Non-pigmented ciliary epithelial cell (primary cell): ENCODE measurements around the gene MGAT4A.

ENCODE experiments used
- DNase-seq: peaks from one replicate; pipeline ENCODE4 v3.0.0-alpha.2; 2010; ENCODE audit warnings: low read depth

The MGAT4A gene

DNA sequence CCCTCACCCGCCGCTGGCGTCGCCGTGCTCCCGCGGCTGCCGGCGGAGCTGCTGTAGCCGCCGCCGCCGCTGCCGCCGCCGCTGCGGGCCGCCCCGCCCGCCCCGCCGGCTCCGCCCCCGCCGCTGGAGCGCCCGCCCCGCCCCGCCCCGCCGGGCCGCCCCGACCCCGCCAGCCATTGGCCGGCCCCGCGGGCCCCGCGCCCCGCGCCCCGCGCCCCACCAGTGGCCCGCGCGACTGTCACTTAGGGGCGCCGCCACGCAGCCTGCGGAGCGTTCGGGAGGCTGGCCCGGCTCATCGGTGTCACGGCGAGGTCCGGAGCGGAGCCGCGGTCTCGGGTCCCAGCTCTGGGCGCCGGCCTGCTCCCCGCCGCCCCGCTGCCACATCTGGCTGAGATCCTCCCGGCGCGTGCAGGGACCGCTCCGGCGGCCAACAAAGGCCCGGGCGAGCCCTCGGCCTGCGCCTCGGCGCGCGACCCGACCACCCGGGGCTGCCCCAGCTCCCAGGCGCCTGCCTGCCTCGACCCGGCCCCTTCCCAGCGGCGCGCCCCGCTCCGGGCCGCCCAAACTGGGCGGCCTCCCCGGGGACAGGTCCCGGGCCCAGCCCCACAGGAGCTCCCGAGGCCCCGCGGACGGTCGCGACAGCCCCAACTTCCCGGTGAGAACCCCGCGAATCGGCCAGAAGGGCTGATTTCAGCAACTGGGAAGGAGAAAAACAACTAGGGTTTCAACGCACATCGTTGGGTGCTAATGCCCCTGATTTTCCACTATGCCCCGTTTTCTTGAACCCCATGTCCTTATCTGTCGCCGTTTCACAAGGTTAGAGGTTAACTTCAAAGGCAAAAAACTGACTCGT lies at the start of gene MGAT4A:
Gene MGAT4A (minus strand): TSS at position 92 of the 853 bp plus-strand sequence. CDS start 4,800 bp downstream, outside the sequence.
- DNase-seq = no peak

DNA sequence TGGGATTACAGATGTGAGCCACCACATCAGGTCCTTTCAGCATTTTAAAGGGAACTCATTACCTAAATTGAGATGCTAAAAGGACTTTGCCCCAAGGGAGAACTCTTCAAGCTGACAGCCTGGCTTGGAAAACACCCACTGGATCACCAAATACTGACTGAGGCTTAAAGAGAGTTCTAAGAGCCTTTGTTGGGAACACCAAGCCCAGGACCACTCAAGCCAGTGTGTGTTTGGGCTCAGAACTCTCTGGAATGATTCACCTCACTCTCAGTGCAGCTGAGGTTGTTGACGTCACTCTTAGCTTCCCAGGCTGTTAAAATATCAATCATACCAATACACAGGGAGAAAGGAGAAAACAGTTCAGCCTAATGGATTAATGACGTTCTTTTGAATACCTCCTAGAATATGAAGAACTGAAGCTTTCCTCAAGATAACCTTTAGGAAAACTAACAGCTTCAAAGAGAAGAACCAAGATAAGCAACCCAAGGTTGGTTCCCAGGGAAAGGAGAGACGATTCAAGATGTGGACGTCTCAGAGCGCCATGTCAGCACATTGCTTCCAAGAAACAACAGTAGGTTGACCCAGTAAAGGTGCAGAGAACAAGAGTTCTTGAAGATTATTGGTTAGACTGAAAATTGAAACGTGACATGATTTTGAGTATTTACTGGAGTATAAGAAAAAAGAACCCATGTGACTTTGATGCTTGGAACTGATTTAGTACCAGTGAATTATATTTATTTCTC lies 48.0 kb upstream of the MGAT4A start:
- DNase-seq = no peak

DNA sequence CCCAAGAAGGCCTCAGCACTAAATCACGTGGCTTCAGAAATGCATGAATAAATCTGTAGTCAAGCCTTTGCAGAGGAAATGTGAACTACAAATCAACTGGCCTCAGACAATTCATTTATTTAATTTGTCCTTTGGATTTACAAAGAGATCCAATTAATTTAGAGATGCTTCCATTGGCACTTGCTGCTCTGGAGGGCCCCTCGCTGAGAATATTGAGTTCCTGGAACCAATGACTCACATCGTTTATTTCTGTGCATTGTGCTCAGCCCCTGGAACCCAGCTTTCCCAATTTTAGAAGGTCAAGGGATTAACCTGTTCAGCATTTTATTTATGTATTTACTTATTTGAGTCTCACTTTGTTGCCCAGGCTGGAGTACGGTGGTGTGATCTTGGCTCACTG lies 47.2 kb upstream of the MGAT4A start:
- DNase-seq = no peak

DNA sequence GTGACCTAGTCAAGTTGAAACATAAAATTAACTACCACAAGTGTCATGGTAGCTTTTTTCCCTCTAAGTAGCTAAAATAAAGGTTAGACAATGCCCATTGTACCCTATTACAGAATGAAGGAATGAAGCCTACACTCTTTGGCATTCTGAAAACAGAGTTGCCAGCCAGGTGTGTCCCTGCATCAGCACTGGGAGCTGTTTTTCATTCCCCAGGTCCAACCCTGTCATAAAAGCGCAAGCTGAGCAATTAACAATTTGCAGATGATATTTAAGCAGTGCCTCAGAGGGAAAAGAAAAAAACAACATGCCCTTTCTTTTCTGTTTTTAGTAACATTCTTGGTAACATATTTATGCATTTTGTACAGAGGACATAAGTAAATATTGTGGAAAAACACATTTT lies 46.8 kb upstream of the MGAT4A start:
- no peak for DNase-seq

DNA sequence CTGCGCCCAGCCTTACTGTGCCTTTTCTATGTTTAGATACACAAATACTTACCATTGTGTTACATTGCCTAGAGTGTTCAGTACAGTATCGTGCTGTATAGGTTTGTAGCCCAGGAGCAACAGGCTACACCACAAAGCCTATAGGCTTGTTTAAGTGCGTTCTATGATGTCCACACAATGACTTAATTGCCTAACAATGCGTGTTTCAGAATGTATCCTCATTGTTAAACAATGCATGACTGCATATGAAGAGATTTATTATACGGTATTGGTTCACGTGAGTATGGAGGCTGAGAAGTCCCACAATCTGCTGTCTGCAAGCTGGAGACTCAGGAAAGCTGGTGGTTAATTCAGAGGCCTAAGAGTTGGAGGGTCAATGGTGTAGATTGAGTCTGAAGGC lies 46.1 kb upstream of the MGAT4A start:
- no peak for DNase-seq

DNA sequence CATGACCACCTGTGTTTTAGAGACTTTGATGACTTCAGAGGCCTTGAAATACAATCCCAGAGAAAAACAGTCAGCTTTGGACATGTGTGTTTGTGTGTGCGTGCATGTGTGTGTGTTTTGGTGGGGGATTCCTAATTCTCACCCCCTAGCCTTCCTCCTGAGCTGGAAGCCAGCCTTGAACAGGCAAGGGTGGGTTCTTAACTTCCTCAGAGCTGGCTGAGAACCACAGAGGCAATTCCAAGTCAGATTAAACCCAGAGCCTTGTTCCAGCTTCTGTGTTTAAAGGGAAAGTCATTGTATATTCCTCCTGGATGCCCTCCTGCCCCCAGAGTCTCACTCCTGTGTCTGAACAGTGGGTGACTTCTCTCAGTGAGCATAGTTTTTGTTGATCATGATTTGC lies 45.2 kb upstream of the MGAT4A start:
- no peak for DNase-seq

DNA sequence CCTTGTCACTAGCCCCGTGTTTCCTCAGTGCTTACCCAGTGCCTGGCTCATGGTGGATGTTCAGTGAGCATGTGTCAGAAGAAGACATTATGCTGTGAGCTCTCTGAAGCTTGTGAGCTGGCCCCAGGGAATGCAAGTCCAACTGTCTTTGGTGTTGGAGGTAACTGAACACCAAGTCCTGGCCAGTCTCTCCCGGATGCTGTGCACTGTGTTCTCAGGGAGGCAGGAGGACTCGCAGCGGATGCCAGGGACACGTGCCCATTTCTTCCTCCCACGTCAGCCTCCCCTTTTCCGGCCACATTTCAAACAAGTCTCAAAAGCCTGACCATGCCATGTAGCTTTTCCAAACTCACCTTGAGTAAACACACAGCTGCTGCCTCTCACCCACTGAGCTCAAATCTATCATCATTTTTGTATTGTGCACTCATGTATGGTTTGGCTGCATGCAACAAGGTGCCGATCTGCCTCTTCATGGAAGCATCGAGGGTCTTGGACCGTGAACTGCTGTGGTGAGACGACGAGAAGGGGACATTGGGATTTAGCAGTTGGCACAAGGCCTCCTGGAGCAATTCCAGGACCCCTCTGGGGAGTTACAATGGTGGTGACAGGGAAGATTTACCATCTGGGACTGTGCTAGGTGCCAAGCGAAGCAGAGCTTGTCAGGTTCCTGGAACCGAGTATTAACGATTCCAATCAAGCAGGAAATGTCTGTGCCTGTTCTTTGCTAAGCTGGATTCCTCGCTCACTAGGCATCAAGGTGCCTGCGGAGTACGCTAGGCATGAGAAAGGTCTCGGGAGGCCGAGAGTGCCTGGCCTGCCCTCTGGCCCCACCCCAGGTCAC lies 44.4 kb upstream of the MGAT4A start:
- DNase-seq = no peak

DNA sequence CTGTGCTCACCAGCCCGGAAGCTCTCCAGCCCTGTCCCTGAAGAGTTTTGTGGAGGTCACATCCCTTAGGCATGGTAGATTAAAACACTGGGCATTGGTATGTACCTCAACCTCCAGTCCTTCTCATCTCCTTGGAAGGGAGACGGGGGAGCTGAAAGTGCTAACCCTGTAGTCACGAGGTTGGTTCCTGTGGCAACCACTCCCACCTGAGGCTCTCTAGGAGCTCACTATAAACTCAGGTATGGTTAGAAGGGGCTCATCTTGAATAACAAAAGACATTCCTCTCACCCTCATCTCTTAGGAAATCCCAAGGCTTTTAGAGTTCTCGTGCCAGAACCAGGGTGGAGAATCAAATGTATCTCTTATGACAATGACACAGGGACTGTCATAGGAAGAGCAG lies 43.0 kb upstream of the MGAT4A start:
- DNase-seq = no peak

DNA sequence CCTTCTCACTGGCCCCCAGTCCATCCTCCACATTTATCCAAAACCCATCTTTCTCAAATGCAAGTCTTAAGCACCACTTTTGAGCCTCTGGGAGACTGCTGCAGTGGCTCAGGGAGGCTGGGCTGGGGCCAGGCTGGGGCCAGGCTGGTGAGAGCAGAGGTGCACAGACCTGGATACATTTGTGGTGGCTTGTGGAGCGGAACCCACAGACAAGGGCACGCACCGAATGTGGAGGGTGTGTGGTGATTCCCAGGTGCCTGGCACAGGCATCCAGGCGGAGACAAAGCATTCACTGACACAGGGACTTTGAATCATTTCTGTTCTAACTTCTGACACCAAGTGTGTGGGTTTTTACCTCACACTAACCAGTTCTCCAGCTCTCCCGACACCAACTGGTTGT lies 42.2 kb upstream of the MGAT4A start:
- DNase-seq = no peak

DNA sequence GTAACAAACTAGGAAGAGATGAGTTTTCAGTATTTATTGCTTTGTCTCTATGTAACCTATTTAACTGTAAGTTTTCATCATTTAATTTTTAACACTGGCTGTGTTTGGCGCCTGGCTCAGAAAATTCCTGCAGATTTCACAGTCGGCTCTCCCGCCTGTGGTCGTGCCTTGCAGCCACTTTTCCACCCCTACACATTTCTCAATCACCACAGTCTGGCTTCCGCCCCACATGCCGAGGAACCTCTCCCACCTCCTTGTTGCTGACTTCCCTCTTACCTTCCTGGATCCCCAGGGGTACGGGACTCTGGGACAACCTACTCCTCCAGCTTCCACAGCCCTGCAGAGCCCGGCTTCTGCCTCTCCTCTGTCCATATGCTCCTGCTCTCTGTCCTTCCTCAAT lies 41.6 kb upstream of the MGAT4A start:
- no peak for DNase-seq

DNA sequence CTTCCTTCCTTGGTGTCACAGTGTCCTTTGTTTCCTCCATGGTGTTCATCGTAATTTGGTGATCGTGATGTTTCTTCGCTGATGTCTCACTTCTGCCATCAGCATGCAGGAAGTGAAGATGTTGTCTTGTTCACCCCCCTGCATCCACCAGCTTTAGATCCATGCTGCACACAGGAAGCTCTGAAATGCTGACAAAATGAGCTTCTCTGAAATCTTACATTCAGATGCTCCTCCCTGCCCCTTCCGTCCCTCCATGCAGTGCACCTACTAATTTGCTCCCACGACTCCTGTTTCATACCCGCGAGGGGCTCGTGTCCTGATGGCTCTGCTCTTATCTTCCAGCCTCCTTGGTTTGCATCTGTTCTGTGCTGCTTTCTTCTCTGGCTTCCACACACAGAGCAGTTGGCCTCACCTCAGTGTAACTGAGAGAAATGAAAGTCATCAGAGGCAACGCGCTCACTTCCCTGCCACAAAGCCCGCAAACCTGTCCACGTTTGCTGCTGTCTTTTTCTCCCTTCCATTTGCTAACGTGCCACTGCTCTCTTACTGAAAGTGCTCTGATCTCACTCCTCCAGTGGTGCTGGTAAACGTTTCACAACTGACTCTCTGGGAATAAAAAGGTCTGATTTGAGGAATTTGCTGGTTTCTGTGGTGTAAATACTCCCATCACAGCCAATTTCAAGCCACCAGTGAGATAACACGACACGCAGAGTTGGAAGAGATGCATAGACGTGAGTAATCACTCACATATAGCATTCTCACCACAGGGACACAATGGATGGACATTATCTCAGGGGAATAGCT lies 41.0 kb upstream of the MGAT4A start:
- no peak for DNase-seq

DNA sequence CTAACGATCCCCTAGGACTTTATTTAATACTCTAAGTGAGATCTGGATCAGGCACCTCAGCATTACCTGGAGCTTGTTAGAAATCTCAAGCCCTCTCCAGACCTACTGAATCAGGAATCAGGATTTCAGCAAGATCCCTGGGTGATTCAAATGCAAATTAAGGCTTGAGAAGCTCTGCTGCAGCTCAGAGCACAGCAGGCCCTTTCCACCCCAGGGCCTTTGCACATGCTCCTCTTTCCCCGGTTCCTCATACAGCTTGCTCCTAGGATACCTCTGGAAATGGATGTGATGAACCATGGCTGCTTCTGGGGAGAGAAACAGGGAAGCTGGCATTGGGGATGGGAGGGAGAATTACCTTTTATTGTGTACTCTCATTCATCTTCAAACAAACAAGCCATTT lies 40.3 kb upstream of the MGAT4A start:
- DNase-seq = no peak

DNA sequence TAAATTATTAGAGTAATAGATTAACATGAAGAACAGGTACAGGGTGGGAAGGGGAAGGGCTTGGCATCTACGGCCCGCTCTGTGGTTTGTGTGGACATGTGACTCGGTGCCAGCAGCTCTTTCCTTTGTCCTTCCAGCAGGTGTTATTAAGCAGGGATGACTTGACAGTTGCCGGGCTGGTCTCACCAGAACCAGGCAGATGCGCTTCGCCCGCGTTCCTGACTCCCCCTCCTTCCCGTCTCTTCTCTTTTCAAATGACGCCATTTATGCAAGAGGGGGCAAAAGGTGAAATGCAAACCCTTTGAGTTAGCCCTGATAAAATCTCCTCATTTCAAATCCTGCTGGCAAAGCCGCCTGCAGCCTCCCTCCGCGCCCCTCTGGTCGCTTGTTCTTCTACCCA lies 38.9 kb upstream of the MGAT4A start:
- DNase-seq = no peak

DNA sequence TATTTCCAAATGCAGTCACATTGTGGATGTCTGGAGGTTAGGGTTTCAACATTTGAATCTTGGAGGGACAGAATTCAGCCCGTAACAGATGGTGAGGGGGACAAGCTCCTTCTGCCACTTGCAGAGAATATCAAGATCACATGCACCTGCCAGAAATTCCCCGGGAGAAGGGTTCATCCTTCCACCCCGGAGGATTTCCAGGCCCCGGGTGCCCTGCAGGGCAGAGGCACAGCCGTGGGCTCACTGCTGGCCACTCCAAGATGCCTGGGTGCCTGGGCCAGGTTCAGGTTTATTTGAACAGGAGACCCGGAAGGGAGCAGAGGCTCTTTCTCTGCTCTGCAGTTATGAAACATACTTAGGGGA lies 38.2 kb upstream of the MGAT4A start:
- DNase-seq = no peak

DNA sequence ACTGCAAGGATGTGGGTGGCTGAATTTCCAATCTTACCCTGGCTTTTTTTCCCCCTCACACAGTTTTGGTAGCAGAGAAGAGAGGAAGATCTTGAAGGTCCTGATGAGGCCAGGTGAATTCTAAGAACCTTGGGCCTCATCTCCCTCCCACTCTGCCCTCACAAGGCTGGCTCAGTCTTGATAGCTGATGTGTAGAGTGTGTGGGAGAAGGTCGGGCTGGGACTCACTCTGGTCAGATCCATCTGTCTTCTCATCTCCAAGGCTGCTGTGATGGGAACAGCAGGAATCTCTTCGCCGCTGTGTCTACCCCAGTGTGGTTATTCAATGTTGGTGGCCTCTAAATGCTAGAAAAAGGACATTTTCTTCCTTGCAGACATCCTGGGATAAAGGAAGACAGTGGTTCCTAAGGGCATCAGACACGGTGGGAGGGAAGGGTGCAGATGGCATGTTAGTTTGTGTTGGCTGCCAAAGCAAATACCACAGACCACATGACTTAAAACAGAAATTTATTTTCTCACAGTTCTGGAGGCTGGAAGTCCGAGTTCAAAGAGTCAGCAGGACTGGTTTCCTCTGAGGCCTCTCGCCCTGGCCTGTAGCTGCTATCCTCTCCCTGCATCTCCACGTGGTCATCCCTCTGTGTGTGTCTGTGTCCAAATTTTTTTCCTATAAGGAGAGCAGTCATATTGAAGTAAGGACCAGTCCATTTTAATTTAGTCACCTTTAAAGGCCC lies 37.6 kb upstream of the MGAT4A start:
- no peak for DNase-seq

DNA sequence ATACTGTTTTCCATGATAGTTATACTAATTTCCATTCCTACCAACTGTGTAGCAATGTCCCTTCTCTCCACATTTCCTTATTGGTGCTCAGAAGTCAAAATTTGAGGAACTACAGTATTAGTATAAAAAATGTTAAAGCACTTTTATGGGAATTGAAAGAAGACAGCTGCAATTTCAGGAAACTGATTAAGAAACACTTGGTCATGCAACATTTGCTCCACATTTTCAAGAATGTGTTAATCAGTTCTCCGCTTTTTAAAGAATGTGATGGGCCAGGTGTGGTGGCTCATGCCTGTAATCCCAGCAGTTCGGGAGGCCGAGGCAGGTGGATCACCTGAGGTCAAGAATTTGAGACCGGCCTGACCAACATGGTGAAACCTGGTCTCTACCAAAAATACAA lies 33.6 kb upstream of the MGAT4A start:
- no peak for DNase-seq

DNA sequence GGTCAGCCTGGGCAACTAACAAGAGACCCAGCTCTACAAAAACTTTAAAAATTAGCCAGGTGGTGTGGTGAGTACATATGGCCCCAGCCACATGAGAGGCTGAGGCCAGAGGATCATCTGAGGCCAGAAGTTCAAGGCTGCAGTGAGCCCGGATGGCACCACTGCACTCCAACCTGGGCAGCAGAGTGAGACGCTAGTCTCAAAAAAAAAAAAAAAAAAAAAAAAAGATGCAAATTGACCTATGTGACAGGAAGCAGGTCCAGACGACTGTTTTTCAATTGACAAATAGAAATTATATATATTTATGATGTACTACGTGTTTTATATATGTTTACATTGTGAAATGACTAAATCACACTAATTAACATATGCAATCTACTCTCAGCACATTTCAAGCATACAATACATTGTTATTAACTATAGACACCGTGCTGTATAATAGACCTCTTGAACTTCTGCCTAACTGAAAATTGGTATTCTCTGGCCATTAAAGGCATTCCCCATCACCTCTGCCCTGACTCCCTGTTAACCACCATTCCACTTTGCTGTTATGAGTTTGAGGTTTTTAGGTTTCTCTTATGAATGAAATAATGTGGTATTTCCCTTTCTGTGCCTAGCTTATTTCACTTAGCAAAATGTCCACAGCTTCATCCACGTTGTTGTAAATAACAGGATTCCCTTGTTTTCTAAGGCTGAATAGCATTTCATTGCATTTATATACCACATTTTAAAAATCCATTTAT lies 32.4 kb upstream of the MGAT4A start:
- DNase-seq = no peak

DNA sequence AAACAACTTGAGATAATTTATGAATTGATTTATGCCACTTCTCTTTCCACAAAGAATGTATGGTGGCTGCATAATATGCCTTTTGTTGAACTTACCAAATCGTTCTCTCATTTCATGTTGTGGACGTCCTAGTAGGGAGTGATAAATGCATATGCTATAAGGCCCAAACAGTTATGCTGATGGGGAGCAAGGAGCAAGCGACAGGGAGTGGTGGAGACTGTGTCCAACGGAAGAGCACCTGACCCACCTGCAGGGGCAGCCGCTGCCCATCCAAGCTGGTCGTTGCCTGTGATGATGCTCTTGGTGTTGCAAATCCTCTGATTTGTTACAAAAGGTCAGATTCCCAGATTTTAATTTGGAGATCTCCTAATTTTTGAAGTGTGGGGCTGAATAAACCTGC lies 31.0 kb upstream of the MGAT4A start:
- no peak for DNase-seq

DNA sequence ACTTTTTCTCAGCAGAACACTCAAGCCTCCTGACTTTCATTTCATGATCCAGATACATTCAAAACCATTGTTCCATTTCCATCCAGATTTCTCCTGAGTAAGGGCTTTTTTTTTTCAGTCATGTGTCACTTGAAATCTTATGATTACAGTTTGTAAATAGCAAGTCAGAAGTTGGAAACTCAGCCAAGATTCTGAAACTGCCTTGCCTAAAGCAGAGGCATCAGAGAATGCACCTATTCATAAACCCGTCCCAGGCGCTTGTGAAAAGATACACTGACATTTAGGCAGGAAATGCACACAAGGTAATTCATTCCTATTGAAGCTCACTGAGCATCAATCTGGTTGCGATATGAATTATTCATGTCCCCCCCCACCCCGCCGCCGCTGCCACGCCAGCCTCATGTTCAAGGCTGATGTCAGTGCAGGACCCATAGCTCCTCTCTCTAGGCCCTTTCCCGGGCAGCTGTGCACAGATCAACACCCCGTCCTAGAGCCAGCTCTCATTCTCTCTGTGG lies 30.4 kb upstream of the MGAT4A start:
- DNase-seq = no peak
